ENCODE data around the gene FBXL19.
A peak's percentile ranks its signal among the peaks of the same experiment; 100 is the strongest.

FBXL19 gene

GRCh38 chr16:30949650-30950515 is 26.5 kb downstream of the FBXL19 start:
- Histone ChIP-seq H3K9me3 (no peaks in the 10 kb centered on the region), H3K36me3 (replicated peaks) (peaks cover 6% of the 10 kb centered on the region), H3K27me3 (ENCODE audit: low read depth) (no peaks in the 10 kb centered on the region), H3K4me1 (peaks cover 14% of the 10 kb centered on the region), H3K4me3 (peak overlapping the region; percentile 49)
- DNase-seq (ENCODE audit: low spot score in 2 of 2): peak in 1 of 2 experiments; percentile 61
- in situ Hi-C loops (cut with MboI; ENCODE audit: low sequenced_read_pairs): loop anchor here (25.0 kb wide), 1 partner anchor 762 kb away; a partner anchor contains a TSS

- in situ Hi-C loops (cut with MboI; ENCODE audit: low sequenced_read_pairs): loop anchor here (25.0 kb wide), 1 partner anchor 762 kb away; a partner anchor contains a TSS
- Histone ChIP-seq H3K9me3 (no peaks in the 10 kb centered on the region), H3K4me1 (peaks cover 14% of the 10 kb centered on the region), H3K27me3 (ENCODE audit: low read depth) (no peaks in the 10 kb centered on the region), H3K36me3 (replicated peaks) (peaks cover 4% of the 10 kb centered on the region), H3K4me3 (no peak overlapping the region)
- DNase-seq (ENCODE audit: low spot score in 2 of 2): no peak
Measured at GRCh38 chr16:30950516-30951065, 27.2 kb downstream of the FBXL19 start.

DNA sequence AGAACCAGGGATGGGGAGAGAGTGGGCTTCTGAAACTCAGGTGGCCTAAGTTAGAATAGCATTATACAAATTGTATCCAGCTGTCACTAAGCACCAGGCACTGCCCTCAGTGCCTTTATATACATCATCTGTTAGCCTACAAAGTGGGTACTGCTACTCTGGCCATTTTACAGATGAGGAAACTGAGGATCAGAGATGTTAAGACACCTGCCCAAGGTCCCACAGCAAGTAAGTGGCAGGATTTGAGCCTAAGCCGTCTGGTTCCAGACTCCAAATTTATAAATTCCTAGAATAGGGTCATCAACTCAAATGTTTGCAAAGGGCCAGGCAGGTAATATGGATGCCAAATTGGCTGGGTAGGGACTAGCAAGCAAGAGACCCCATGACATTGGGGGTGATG is 27.8 kb downstream of the FBXL19 start:
- DNase-seq (ENCODE audit: low spot score in 2 of 2): no peak
- no peaks in the 10 kb centered on the region for H3K27me3 ChIP-seq (ENCODE audit: low read depth)
- peaks cover 4% of the 10 kb centered on the region for H3K36me3 ChIP-seq (replicated peaks)
- H3K4me3 ChIP-seq: no peak overlapping the region
- H3K9me3 ChIP-seq: no peaks in the 10 kb centered on the region
- peaks cover 14% of the 10 kb centered on the region for H3K4me1 ChIP-seq
- in situ Hi-C loops (cut with MboI; ENCODE audit: low sequenced_read_pairs): loop anchor here (25.0 kb wide), 1 partner anchor 761 kb away; a partner anchor contains a TSS

DNA sequence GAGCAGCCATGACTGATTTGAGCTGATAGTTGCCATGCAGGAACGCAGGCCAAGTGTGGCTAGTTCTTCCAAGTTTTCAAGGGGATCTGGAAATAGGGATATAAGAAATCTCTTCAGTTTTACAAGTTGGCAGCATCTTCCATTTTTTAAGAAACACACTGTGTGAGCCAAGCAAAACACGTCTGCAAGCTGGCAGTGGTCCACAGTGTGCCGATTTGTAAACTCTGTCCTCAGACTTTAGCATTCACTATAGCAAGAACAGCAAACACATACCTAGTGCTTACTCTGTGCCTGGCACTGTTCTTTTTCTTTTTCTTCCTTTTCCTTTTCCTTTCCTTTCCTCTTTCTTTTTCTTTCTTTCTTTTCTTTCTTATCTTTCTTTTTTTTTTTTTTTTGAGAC is 28.4 kb downstream of the FBXL19 start:
- Histone ChIP-seq H3K4me3 (no peak overlapping the region), H3K9me3 (no peaks in the 10 kb centered on the region), H3K4me1 (peaks cover 14% of the 10 kb centered on the region), H3K27me3 (ENCODE audit: low read depth) (no peaks in the 10 kb centered on the region), H3K36me3 (replicated peaks) (peaks cover 4% of the 10 kb centered on the region)
- in situ Hi-C loops (cut with MboI; ENCODE audit: low sequenced_read_pairs): loop anchor here (25.0 kb wide), 1 partner anchor 761 kb away; a partner anchor contains a TSS
- DNase-seq (ENCODE audit: low spot score in 2 of 2): no peak

DNA sequence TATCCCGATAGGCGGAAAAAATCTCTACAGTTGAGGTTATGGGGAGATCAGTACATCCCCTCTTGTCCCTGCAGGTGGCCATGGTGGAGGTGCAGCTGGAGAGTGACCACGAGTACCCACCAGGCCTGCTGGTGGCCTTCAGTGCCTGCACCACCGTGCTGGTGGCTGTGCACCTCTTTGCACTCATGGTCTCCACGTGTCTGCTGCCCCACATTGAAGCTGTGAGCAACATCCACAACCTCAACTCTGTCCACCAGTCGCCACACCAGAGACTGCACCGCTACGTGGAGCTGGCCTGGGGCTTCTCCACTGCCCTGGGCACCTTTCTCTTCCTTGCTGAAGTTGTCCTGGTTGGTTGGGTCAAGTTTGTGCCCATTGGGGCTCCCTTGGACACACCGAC is 29.7 kb downstream of the FBXL19 start:
- in situ Hi-C loops (cut with MboI; ENCODE audit: low sequenced_read_pairs): loop anchor here (25.0 kb wide), 1 partner anchor 759 kb away; a partner anchor contains a TSS
- no peak for DNase-seq (ENCODE audit: low spot score in 2 of 2)
- no peak overlapping the region for H3K4me3 ChIP-seq
- no peaks in the 10 kb centered on the region for H3K36me3 ChIP-seq (replicated peaks)
- H3K27me3 ChIP-seq (ENCODE audit: low read depth): no peaks in the 10 kb centered on the region
- peaks cover 14% of the 10 kb centered on the region for H3K4me1 ChIP-seq
- H3K9me3 ChIP-seq: no peaks in the 10 kb centered on the region

DNA sequence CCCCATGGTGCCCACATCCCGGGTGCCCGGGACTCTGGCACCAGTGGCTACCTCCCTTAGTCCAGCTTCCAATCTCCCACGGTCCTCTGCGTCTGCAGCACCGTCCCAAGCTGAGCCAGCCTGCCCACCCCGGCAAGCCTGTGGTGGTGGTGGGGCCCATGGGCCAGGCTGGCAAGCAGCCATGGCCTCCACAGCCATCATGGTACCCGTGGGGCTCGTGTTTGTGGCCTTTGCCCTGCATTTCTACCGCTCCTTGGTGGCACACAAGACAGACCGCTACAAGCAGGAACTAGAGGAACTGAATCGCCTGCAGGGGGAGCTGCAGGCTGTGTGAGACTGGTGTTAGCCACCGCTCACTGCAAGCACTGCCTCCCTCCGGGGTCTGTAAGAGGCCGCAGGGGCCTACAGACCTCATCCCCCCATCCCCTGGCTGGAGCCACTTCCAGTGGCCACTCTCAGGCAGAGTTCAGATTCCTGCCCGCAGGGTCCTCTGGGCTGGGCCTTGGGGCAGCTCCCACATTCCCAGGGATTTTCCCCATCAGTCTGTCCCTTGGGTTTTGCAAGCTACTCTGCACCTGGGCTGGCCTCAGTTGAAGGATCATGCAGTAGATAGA is 30.2 kb downstream of the FBXL19 start:
- Histone ChIP-seq H3K9me3 (no peaks in the 10 kb centered on the region), H3K36me3 (replicated peaks) (no peaks in the 10 kb centered on the region; the same call in 1 of the 2 replicates), H3K27me3 (ENCODE audit: low read depth) (no peaks in the 10 kb centered on the region), H3K4me3 (no peak overlapping the region), H3K4me1 (peaks cover 16% of the 10 kb centered on the region)
- DNase-seq (ENCODE audit: low spot score in 2 of 2): peak; percentile 75 to 89
- in situ Hi-C loops (cut with MboI; ENCODE audit: low sequenced_read_pairs): loop anchor here (25.0 kb wide), 1 partner anchor 759 kb away; a partner anchor contains a TSS

GRCh38 chr16:30954993-30955392 is 31.6 kb downstream of the FBXL19 start:
- no peak for DNase-seq (ENCODE audit: low spot score in 2 of 2)
- Histone ChIP-seq H3K27me3 (ENCODE audit: low read depth) (no peaks in the 10 kb centered on the region), H3K4me3 (no peak overlapping the region), H3K36me3 (replicated peaks) (peaks cover 13% of the 10 kb centered on the region), H3K4me1 (peaks cover 15% of the 10 kb centered on the region), H3K9me3 (no peaks in the 10 kb centered on the region)
- in situ Hi-C loops (cut with MboI; ENCODE audit: low sequenced_read_pairs): loop anchor here (25.0 kb wide), 1 partner anchor 757 kb away; a partner anchor contains a TSS

DNA sequence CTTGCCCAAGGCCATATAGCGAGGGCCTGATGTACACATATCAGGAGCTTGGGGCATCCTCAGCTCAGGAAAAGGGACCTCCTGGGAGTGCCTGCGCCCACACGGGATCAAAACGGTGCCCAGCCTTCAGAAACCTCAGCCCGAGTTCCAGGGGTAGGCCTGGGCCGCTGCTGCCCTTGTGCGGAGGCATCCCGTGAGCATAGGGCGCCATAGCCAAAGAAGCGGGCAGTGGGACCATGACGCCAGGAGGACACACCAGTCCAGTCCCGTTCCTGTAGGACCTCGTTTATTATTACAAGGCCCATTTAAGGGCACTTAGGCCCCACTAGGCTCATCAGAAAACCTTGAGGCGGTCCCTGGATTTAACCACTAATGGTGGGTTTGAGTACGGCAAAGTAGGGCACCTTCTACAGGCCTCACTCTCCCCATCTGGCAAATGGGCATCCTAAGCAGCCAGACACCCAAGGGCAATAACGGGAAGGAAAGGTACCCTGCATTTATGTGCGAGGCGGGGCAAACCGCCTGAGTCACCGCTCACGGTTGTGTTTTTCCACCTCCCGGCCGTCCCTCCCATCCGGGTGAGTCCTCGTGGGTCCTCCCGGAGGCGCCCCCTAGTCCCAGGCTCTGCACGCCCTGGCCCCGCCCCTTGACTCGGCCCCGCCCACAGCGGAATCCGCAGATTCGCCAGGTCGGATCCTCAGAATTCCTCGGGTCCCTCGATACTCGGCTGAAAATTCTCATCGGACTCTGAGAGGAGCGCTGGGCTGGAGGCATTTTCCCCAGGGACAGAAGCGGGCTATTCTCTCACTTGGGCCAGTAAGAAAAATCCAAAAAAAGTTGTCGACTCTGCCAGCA is 33.5 kb downstream of the FBXL19 start:
- peak; percentile 63 to 95 for DNase-seq (ENCODE audit: low spot score in 2 of 2)
- Histone ChIP-seq H3K4me1 (peaks cover 14% of the 10 kb centered on the region), H3K9me3 (no peaks in the 10 kb centered on the region), H3K36me3 (replicated peaks) (peaks cover 30% of the 10 kb centered on the region), H3K4me3 (peak overlapping the region; percentile 100), H3K27me3 (ENCODE audit: low read depth) (no peaks in the 10 kb centered on the region)
- in situ Hi-C loops (cut with MboI; ENCODE audit: low sequenced_read_pairs): loop anchor here (25.0 kb wide), 1 partner anchor 755 kb away; a partner anchor contains a TSS

DNA sequence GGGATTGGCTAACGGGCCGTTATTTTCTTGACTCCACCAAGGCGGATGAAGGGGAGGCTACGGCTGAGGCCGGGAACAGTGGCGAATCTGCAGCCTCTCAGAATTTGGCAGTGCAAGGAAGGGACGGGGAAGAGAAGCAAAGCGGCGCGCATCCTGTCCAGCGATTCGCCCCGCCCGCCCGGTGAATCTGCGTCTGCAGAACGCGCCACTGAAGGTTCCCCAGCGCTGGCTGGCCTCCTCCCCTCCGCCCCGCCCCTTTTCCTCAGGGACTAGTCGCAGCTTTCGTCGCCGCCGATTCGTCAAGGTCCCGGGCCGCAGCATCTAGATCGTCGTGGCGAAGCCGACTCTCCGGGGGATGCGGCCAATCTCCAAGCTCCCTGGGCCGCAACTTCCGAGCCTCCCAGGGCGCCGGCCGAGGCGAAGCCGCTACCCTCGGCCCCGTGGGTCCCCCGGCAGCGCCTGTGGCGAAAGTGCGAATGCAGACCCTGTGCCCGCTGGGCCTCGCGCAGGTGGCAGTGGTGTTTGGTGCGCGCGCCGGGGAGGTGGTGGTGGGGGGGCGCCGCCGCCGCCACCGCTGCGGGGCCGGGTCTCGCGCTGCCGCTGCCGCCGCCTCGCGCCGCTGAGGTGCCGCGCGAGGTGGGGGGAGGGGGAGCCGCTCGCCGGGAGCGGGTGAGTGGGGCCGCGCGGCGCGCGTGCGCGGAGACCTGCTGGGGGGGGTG is 34.2 kb downstream of the FBXL19 start, which contains the start of gene SETD1A:
Gene SETD1A, plus strand, starts transcription at position 299 of the 719 bp plus-strand sequence. CDS start 978 bp downstream, outside the sequence.
- H3K4me3 ChIP-seq: peak within 1 kb of the TSS; percentile 100
- DNase-seq (ENCODE audit: low spot score in 2 of 2): peak; percentile 89 to 98
- no peaks in the 10 kb centered on the region for H3K9me3 ChIP-seq
- peaks cover 14% of the 10 kb centered on the region for H3K4me1 ChIP-seq
- no peaks in the 10 kb centered on the region for H3K27me3 ChIP-seq (ENCODE audit: low read depth)
- H3K36me3 ChIP-seq (replicated peaks): peaks cover 38% of the 10 kb centered on the region
- in situ Hi-C loops (cut with MboI; ENCODE audit: low sequenced_read_pairs): loop anchor here (25.0 kb wide), 1 partner anchor 755 kb away; a partner anchor contains a TSS

GRCh38 chr16:30958175-30959079 is 35.1 kb downstream of the FBXL19 start:
- DNase-seq (ENCODE audit: low spot score in 2 of 2): peak in 1 of 2 experiments; percentile 76
- Histone ChIP-seq H3K9me3 (no peaks in the 10 kb centered on the region), H3K4me3 (peak overlapping the region; percentile 100), H3K36me3 (replicated peaks) (peaks cover 46% of the 10 kb centered on the region), H3K4me1 (peaks cover 14% of the 10 kb centered on the region), H3K27me3 (ENCODE audit: low read depth) (no peaks in the 10 kb centered on the region)
- in situ Hi-C loops (cut with MboI; ENCODE audit: low sequenced_read_pairs): loop anchor here (25.0 kb wide), 1 partner anchor 754 kb away; a partner anchor contains a TSS

DNA sequence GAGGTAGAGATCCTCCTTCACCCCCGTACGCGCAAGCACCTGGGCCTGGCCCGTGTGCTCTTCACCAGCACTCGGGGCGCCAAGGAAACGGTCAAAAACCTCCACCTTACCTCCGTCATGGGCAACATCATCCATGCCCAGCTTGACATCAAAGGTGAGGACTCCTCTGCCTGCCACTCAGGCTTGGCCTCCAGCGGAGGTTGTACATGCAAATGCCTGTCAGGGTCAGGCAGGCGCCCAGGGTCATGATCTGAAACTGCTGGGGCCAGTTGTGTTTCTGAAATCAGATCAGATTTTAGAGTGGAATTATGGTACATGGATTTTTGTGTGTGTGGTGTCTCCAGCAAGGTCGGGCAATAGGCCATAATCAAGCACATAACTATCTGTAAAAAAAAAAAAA is 38.0 kb downstream of the FBXL19 start:
- peaks cover 69% of the 10 kb centered on the region for H3K36me3 ChIP-seq (replicated peaks)
- DNase-seq (ENCODE audit: low spot score in 2 of 2): no peak
- in situ Hi-C loops (cut with MboI; ENCODE audit: low sequenced_read_pairs): loop anchor here (25.0 kb wide), 1 partner anchor 751 kb away; a partner anchor contains a TSS
- H3K27me3 ChIP-seq (ENCODE audit: low read depth): no peaks in the 10 kb centered on the region
- peaks cover 8% of the 10 kb centered on the region for H3K4me1 ChIP-seq
- H3K9me3 ChIP-seq: no peaks in the 10 kb centered on the region
- no peak overlapping the region for H3K4me3 ChIP-seq

All from HAP-1 (cell line).